Activated CD4-positive, alpha-beta T cell treated with anti-CD3 and anti-CD28 coated beads, Interleukin-2, amount 10 ng/mL, durations not matched to agents 7 days and 5 days (primary cell): Measurements from ENCODE around the gene MIPEP. TPM values are rescaled to one million over a fixed set of nuclear protein-coding genes. Genes with fewer than 3 reads are reported as not detected.

Source experiments
- CTCF ChIA-PET: fragments of 350-600 bp; sonication (Branson Sonifier 250); formaldehyde crosslinking; loops from one replicate; lab custom pipeline; 2021; ENCODE audit warnings: antibody characterized with exemption; lab: Charles Lee
- POLR2A ChIA-PET: fragments of 350-600 bp; sonication (Branson Sonifier 250); formaldehyde crosslinking; loops from one replicate; lab custom pipeline; 2021; ENCODE audit warnings: antibody characterized with exemption; lab: Charles Lee
- DNase-seq: peaks from one replicate; pipeline ENCODE4 v3.0.0-alpha.2; 2020
- H3K27ac Mint-ChIP-seq: one replicate; pipeline ENCODE4 v1.8.0; 2021; ENCODE audit warnings: mild to moderate bottlenecking, moderate library complexity, mixed read lengths
- H3K27me3 Mint-ChIP-seq: one replicate; pipeline ENCODE4 v1.8.0; 2021; ENCODE audit warnings: mixed read lengths
- H3K36me3 Mint-ChIP-seq: one replicate; pipeline ENCODE4 v1.8.0; 2021; ENCODE audit warnings: low read depth, mixed read lengths
- H3K4me1 Mint-ChIP-seq: one replicate; pipeline ENCODE4 v1.8.0; 2021; ENCODE audit warnings: mixed read lengths
- H3K4me3 Mint-ChIP-seq: one replicate; pipeline ENCODE4 v1.8.0; 2021; ENCODE audit warnings: mild to moderate bottlenecking, moderate library complexity, mixed read lengths
- H3K9me3 Mint-ChIP-seq: one replicate; pipeline ENCODE4 v1.8.0; 2021; ENCODE audit warnings: mixed read lengths
- total RNA-seq, 2 experiments: library from RNA; stranded (reverse); gene quantifications; one replicate each; pipeline ENCODE4 v1.2.3, GENCODE V29; 2021

The MIPEP gene
- total RNA-seq, 2 experiments from 2014 or later, result 8.2 to 10.0 TPM

DNA sequence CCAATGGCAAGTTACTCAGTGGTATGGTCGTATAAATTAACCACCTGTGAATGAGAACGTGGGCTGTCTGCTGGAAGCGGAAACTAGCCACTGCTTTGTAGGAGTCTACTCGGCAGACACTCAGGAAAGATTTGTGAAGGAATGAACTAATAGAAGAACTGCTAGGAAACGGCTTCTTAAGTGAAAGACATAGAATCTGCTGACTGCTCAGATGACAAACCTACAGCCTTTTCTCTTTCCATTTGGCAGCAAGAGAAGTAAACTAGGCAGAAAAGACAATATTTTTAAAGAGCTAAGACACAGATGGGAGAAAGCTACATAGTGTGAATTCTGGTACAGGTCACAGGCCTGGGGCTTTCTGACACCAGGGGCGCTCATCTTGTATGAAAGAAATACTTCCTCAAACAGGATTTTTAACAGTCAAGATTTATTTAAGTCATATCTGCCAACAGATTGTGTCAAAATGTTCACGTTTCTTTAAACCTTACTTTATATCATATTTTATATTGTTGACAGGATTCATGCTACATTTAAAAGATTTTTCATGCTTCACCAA is 78.4 kb downstream of the MIPEP start:
- H3K27ac Mint-ChIP-seq, result no peak overlapping the region
- H3K27me3 Mint-ChIP-seq, result no peaks in the 10 kb centered on the region
- CTCF ChIA-PET, result interaction anchor here (0.9 kb wide), 1 partner anchor 7 kb away, joined by 3 read pairs; no protein-coding TSS in a partner anchor

DNA sequence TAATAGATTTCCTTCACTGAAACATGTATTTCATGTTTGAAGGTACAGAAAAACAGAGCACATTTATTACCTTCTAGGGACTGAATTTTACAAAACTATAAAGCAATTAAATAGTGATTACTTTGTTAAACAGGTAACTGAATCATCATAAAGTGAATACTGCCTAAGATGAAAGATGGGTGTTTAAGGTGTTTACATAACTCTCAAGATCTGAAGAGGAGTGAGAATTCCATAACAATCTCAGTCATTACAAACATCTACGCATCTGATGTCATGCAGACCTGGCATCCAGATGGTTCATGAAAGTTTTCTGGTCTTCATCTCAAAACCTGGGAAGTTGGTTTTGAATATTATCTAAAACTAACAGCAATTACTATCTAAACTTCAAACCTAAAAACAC is 80.4 kb downstream of the MIPEP start:
- H3K4me1 Mint-ChIP-seq, result no peaks in the 10 kb centered on the region
- POLR2A ChIA-PET, result no interaction called here
- H3K9me3 Mint-ChIP-seq, result peaks cover 2% of the 10 kb centered on the region
- H3K27me3 Mint-ChIP-seq, result no peaks in the 10 kb centered on the region
- DNase-seq, result no peak
- H3K27ac Mint-ChIP-seq, result no peak overlapping the region
- CTCF ChIA-PET, result no interaction called here
- H3K36me3 Mint-ChIP-seq, result no peaks in the 10 kb centered on the region
- no peak overlapping the region for H3K4me3 Mint-ChIP-seq

More for the DNA sequence above, 78.4 kb downstream of the MIPEP start:
- no peaks in the 10 kb centered on the region for H3K4me1 Mint-ChIP-seq
- POLR2A ChIA-PET, result no interaction called here
- no peaks in the 10 kb centered on the region for H3K9me3 Mint-ChIP-seq
- H3K36me3 Mint-ChIP-seq, result no peaks in the 10 kb centered on the region
- H3K4me3 Mint-ChIP-seq, result no peak overlapping the region
- DNase-seq, result no peak

DNA sequence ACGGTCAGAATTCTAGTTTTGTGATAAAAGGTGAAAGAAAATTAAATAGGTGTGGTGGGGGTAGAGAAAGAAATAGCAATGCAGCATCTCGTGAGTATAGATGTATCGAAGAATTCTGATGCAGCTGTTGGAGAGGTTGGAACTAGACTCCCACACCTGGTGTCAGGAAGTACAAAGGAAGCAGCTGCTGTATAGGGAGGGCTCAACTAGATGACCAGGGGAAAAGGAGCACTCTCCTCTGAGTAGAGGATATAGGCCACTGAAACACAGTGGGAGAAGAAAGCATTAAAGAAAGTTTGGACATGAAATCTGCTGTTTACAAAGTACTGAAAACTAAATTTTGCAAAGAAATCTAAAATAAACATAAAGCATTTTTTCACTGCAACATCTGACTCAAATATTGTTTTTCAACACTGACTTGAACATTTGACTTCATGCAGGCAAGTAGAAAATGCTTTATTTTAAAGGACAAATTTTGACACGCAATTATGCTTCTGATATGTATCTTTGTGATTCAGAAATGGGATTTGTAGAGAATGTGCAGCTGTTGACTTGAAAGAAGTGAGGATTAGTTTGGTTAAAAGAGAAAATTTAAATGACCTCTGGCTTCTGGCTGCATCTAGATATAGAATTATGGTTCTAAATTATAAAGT is 82.2 kb downstream of the MIPEP start:
- no peaks in the 10 kb centered on the region for H3K4me1 Mint-ChIP-seq
- no peak for DNase-seq
- H3K9me3 Mint-ChIP-seq, result peaks cover 4% of the 10 kb centered on the region
- no peak overlapping the region for H3K4me3 Mint-ChIP-seq
- no peak overlapping the region for H3K27ac Mint-ChIP-seq
- CTCF ChIA-PET, result interaction anchor here (1.2 kb wide), 1 partner anchor 11 kb away, joined by 4 read pairs; no protein-coding TSS in a partner anchor
- peaks cover 3% of the 10 kb centered on the region for H3K36me3 Mint-ChIP-seq
- H3K27me3 Mint-ChIP-seq, result no peaks in the 10 kb centered on the region
- POLR2A ChIA-PET, result no interaction called here

DNA sequence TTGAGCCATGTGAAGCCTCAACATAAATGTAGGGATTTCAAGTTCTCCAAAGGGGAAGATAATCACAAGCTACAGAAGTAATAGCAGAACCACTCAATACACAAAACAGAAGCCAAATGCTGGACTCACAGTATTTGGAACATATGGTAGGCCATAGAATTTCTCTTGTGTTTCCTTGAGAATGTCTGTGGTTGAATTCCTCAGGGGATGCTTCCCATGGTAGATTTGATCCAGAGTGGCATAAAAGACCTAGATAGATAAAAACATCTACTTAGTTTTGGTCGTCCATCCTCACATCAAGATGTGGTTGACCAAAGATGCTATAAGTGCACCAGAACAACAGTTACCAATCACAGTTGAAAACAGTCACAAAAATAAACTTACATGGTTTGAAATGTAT is 83.4 kb downstream of the MIPEP start:
- DNase-seq, result no peak
- Mint-ChIP-seq H3K4me1 (no peaks in the 10 kb centered on the region), H3K36me3 (peaks cover 5% of the 10 kb centered on the region), H3K4me3 (no peak overlapping the region), H3K9me3 (peaks cover 4% of the 10 kb centered on the region), H3K27me3 (no peaks in the 10 kb centered on the region), H3K27ac (no peak overlapping the region)
- CTCF ChIA-PET, result no interaction called here
- POLR2A ChIA-PET, result no interaction called here

GRCh38 chr13:23805122-23805521 is 84.1 kb downstream of the MIPEP start:
- Mint-ChIP-seq H3K4me3 (no peak overlapping the region), H3K9me3 (peaks cover 4% of the 10 kb centered on the region), H3K27me3 (no peaks in the 10 kb centered on the region), H3K27ac (no peak overlapping the region), H3K4me1 (peaks cover 6% of the 10 kb centered on the region), H3K36me3 (peaks cover 5% of the 10 kb centered on the region)
- ChIA-PET POLR2A (no interaction called here), CTCF (no interaction called here)
- no peak for DNase-seq

DNA sequence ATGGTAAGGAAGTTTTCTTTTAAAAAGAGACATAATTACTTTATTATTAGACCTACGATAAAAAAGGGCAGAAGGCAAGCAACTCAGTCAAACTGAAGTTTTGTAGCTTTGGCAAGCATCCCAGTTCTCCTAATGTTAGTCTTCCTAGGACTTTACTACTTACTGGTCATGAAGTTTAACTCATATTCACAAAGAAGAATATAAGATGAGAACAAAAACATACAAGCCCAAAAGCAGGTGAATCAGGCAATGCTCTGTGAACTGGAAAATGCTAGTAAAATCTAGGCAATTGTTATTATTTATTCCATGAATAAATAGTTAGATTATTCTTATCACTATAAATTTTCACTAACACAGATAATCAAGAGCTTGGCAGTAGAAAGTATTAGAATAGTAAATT is 85.0 kb downstream of the MIPEP start:
- Mint-ChIP-seq H3K36me3 (peaks cover 5% of the 10 kb centered on the region), H3K4me3 (no peak overlapping the region), H3K27ac (no peak overlapping the region), H3K4me1 (peaks cover 14% of the 10 kb centered on the region), H3K9me3 (peaks cover 4% of the 10 kb centered on the region), H3K27me3 (no peaks in the 10 kb centered on the region)
- POLR2A ChIA-PET, result no interaction called here
- CTCF ChIA-PET, result interaction anchor here (1.2 kb wide), 1 partner anchor 7 kb away, joined by 3 read pairs; no protein-coding TSS in a partner anchor
- no peak for DNase-seq

DNA sequence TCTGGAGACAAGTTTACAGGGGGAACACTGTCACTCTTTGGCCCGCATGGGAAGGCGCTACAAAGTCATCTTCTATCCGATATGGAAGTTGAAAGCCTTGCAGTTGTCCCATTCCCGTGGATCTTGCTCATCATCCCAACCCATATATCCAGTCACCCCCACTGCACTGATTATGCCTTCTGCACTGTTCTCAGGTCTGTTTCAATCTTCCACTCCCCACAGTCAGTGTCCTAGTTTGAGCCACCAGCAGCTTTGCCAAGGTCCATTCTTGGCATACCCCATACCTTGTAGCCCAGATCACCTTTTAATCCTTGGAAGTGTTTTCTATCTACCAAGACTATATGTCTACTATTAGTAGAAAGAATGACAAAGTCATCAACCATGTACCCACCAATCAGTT is 88.1 kb downstream of the MIPEP start:
- no peaks in the 10 kb centered on the region for H3K27me3 Mint-ChIP-seq
- POLR2A ChIA-PET, result no interaction called here
- no peak for DNase-seq

GRCh38 chr13:23799945-23800344 is 89.3 kb downstream of the MIPEP start:
- Mint-ChIP-seq H3K27me3 (no peaks in the 10 kb centered on the region), H3K36me3 (peaks cover 11% of the 10 kb centered on the region), H3K9me3 (peaks cover 9% of the 10 kb centered on the region), H3K4me1 (peaks cover 22% of the 10 kb centered on the region), H3K4me3 (no peak overlapping the region), H3K27ac (peak overlapping the region; percentile 57)
- POLR2A ChIA-PET, result no interaction called here
- CTCF ChIA-PET, result interaction anchor here (0.6 to 0.7 kb wide), 2 partner anchors 32 to 51 kb away, joined by 3 to 5 read pairs; no protein-coding TSS in a partner anchor
- DNase-seq, result peak; percentile 40

More for the DNA sequence above, 88.1 kb downstream of the MIPEP start:
- H3K4me1 Mint-ChIP-seq, result peaks cover 20% of the 10 kb centered on the region
- H3K36me3 Mint-ChIP-seq, result peaks cover 11% of the 10 kb centered on the region
- CTCF ChIA-PET, result no interaction called here
- H3K4me3 Mint-ChIP-seq, result no peak overlapping the region
- peaks cover 11% of the 10 kb centered on the region for H3K9me3 Mint-ChIP-seq
- H3K27ac Mint-ChIP-seq, result no peak overlapping the region

GRCh38 chr13:23797276-23797903 is 91.8 kb downstream of the MIPEP start:
- ChIA-PET POLR2A (no interaction called here), CTCF (no interaction called here)
- Mint-ChIP-seq H3K36me3 (peaks cover 10% of the 10 kb centered on the region), H3K4me3 (no peak overlapping the region), H3K9me3 (peaks cover 7% of the 10 kb centered on the region), H3K27me3 (no peaks in the 10 kb centered on the region), H3K4me1 (peaks cover 33% of the 10 kb centered on the region), H3K27ac (no peak overlapping the region)
- no peak for DNase-seq

DNA sequence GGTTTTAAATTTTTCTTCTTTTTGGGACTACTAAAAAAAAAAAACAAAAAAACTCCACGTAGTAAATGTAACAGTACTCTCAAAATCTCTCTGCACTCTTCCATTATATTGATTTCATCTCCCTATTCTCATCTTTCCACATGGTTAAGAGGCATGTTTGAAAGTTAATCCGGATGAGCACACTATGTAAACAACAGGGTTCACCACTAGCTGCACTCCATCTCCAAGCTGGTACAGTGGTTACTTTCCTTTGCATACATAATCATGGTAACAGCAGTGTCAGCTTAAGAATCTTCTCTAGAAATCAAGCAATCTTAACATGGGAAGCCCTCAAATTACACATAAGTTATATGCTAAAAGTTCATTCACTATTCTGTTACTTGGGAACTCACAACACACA is 92.6 kb downstream of the MIPEP start:
- no peak overlapping the region for H3K27ac Mint-ChIP-seq
- H3K9me3 Mint-ChIP-seq, result peaks cover 7% of the 10 kb centered on the region
- POLR2A ChIA-PET, result no interaction called here
- H3K36me3 Mint-ChIP-seq, result peaks cover 10% of the 10 kb centered on the region
- CTCF ChIA-PET, result no interaction called here
- H3K4me1 Mint-ChIP-seq, result peaks cover 33% of the 10 kb centered on the region
- no peak for DNase-seq
- no peaks in the 10 kb centered on the region for H3K27me3 Mint-ChIP-seq
- H3K4me3 Mint-ChIP-seq, result no peak overlapping the region

DNA sequence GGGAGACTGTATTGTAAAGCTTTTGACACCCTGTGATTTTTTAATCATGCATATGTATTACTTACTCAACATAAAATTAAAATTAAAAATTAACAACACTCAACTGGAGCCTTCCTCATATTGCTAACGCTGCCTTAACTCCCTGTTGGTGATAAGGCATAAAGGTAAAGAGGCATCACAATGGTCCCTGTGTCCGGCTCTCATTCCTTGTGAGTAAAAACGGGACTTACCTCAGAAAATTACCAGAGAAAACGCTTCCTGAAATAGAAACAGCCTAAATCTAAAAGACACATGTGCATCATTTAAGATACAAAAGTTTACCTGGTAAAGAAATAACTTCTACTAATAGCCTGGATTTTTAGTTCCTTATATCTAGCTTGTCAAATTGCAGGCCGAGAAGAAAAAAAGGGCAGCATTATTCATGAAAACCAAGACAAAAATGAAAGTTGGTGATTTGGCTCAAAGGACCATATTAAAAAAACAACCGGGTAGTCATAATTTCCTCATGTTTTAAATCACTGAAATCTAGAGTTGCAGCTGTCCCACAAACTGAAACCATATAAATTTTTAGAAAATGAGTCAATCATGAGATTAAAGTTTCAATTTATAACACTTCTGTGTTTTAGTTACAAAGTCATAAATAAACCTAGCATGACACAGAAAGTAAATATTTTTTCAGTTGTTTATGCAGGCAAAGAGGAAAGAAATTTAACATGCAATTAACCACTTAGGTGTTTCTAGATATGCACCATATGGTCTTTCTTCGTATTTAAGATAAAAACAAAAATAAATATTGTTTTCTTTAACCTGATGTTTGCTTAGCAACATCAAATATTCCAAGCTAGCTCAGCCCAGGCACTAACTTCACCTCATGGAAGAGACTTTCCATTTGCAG is 94.7 kb downstream of the MIPEP start:
- ChIA-PET CTCF (no interaction called here), POLR2A (no interaction called here)
- H3K27me3 Mint-ChIP-seq, result no peaks in the 10 kb centered on the region
- H3K4me3 Mint-ChIP-seq, result no peak overlapping the region
- peaks cover 7% of the 10 kb centered on the region for H3K9me3 Mint-ChIP-seq
- H3K4me1 Mint-ChIP-seq, result peaks cover 21% of the 10 kb centered on the region
- H3K27ac Mint-ChIP-seq, result no peak overlapping the region
- peaks cover 9% of the 10 kb centered on the region for H3K36me3 Mint-ChIP-seq
- DNase-seq, result no peak

DNA sequence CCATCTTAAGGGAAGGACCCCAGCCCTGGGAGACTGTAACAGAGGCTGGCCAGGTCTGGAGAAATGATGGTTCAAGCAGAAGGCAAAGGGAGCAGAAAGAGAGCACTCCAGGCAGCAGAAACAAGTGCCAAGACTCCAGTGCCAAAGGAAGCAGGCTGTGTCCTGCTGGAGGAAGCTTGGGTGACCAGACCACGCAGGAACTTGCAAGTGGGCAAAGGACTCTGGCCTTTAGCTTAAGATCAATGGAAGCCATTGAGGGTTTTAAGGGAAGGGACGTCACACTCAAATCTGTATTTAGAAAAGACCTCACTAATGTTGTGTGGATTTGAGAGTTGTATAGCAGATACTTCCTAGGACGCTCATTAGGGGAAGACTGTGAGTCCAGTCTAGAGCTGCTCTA is 95.5 kb downstream of the MIPEP start:
- no peak overlapping the region for H3K27ac Mint-ChIP-seq
- peaks cover 9% of the 10 kb centered on the region for H3K36me3 Mint-ChIP-seq
- H3K9me3 Mint-ChIP-seq, result peaks cover 7% of the 10 kb centered on the region
- CTCF ChIA-PET, result no interaction called here
- H3K27me3 Mint-ChIP-seq, result no peaks in the 10 kb centered on the region
- H3K4me1 Mint-ChIP-seq, result peaks cover 19% of the 10 kb centered on the region
- no peak overlapping the region for H3K4me3 Mint-ChIP-seq
- no peak for DNase-seq
- POLR2A ChIA-PET, result no interaction called here
